ENCODE data around the gene OPN3. TPM values are rescaled to one million over a fixed set of nuclear protein-coding genes. Genes with fewer than 3 reads are reported as not detected.

OPN3 gene
- total RNA-seq, 1 experiment from 2014 or later, result 33.5 TPM

GRCh38 chr1:241591736-241592135, 48.4 kb downstream of the OPN3 start:
- DNase-seq (ENCODE audit: low read depth), result no peak

GRCh38 chr1:241591317-241591716, 48.9 kb downstream of the OPN3 start:
- no peak for DNase-seq (ENCODE audit: low read depth)

GRCh38 chr1:241590719-241591118, 49.5 kb downstream of the OPN3 start:
- no peak for DNase-seq (ENCODE audit: low read depth)

- DNase-seq (ENCODE audit: low read depth), result no peak
Measured at GRCh38 chr1:241589521-241589920, 50.6 kb downstream of the OPN3 start.

- no peak for DNase-seq (ENCODE audit: low read depth)
Measured at GRCh38 chr1:241586905-241587512, 53.2 kb downstream of the OPN3 start.

- DNase-seq (ENCODE audit: low read depth), result no peak
Measured at GRCh38 chr1:241582921-241583321, 57.2 kb downstream of the OPN3 start.

GRCh38 chr1:241579434-241579833, 60.7 kb downstream of the OPN3 start:
- no peak for DNase-seq (ENCODE audit: low read depth)

GRCh38 chr1:241574154-241574553, 66.0 kb downstream of the OPN3 start:
- no peak for DNase-seq (ENCODE audit: low read depth)

GRCh38 chr1:241569848-241570247, 70.3 kb downstream of the OPN3 start:
- DNase-seq (ENCODE audit: low read depth), result no peak

GRCh38 chr1:241560849-241561187, 79.4 kb downstream of the OPN3 start:
- DNase-seq (ENCODE audit: low read depth), result no peak

- DNase-seq (ENCODE audit: low read depth), result peak; percentile 32
Measured at GRCh38 chr1:241560146-241560848, 79.9 kb downstream of the OPN3 start.

- no peak for DNase-seq (ENCODE audit: low read depth)
Measured at GRCh38 chr1:241557551-241558193, 82.5 kb downstream of the OPN3 start.

- no peak for DNase-seq (ENCODE audit: low read depth)
Measured at GRCh38 chr1:241557031-241557430, 83.1 kb downstream of the OPN3 start.

GRCh38 chr1:241555526-241555925, 84.6 kb downstream of the OPN3 start:
- DNase-seq (ENCODE audit: low read depth), result no peak

- no peak for DNase-seq (ENCODE audit: low read depth)
Measured at GRCh38 chr1:241553886-241554592, 86.1 kb downstream of the OPN3 start.

- no peak for DNase-seq (ENCODE audit: low read depth)
Measured at GRCh38 chr1:241551759-241552638, 88.2 kb downstream of the OPN3 start.

GRCh38 chr1:241550318-241550717, 89.9 kb downstream of the OPN3 start:
- DNase-seq (ENCODE audit: low read depth), result no peak

GRCh38 chr1:241548008-241548407, 92.2 kb downstream of the OPN3 start:
- no peak for DNase-seq (ENCODE audit: low read depth)
